SH-SY5Y (cell line): ENCODE data around the gene TMEM184A.

Experiments
- GATA2 ChIP-seq: IDR thresholded peaks from 2 replicates; pipeline ENCODE4 v1.6.1; 2011; ENCODE audit warnings: mild to moderate bottlenecking, low read depth, low read length
- GATA3 ChIP-seq: IDR thresholded peaks from 2 replicates; pipeline ENCODE4 v1.6.1; 2011; ENCODE audit warnings: low read depth, mild to moderate bottlenecking, low read length, moderate library complexity

DNA sequence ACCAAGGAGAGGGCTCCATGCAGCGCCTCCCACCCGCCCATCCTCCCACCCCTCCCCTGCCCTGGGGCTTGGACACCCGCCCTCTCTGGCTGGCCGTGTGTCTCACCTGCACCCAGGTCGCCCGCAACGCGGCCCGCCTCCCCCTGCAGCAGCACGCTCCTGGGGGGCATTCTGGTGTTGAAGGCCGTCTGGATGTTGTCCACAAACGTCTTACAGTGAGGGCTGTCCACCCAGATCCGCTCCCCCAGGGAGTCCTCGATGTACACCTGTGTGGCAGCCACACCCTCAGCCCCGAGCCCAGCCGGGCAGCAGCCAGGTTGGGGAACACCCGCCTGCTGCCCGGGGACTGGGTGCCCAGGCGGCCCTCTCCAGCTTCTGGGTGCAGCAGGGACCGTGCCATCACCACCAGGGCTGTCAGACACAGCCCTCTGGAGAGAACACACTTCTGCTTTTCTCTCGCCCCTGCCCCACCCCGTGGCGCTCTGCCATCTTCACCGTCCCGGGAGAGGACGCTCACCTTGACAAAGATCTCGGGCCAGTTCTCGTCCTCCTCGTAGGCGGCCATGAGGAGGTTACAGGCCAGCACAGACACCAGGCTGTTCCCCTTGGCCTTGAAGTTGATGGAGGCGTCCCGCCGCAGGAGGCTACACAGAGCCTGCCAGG, 56.5 kb downstream of the TMEM184A start:
- TF ChIP-seq GATA2 (no peak), GATA3 (no peak)
